ENCODE results near the gene FEZF1.
A peak's percentile ranks its signal among the peaks of the same experiment; 100 is the strongest.

The FEZF1 gene

GRCh38 chr7:122307228-122307621 is 2.7 kb upstream of the FEZF1 start:
- Histone ChIP-seq H3K9ac (ENCODE audit: low read length in 5 of 5) (no peak overlapping the region), H3K4me1 (ENCODE audit: control insufficient read depth in 5 of 5, insufficient read depth in 5 of 5, low read length in 5 of 5) (peaks cover 4 to 58% (median 45%) of the 10 kb centered on the region in 5 donors), H3K4me3 (ENCODE audit: low read depth in 1 of 5, low read length in 5 of 5) (no peak overlapping the region), H3K27ac (ENCODE audit: low read depth, low read length) (no peak overlapping the region), H3K36me3 (ENCODE audit: control insufficient read depth in 5 of 5, insufficient read depth in 5 of 5, low read length in 5 of 5) (no peaks in the 10 kb centered on the region), H3K9me3 (ENCODE audit: control insufficient read depth in 5 of 5, low read length in 5 of 5) (peaks cover 0 to 2% (median 0%) of the 10 kb centered on the region in 5 donors), H3K27me3 (ENCODE audit: control insufficient read depth in 5 of 5, insufficient read depth in 4 of 5, low read length in 5 of 5) (peaks cover 65 to 94% (median 77%) of the 10 kb centered on the region in 5 donors)

GRCh38 chr7:122306320-122307227 is 2.0 kb upstream of the FEZF1 start:
- Histone ChIP-seq H3K9me3 (ENCODE audit: control insufficient read depth in 5 of 5, low read length in 5 of 5) (peaks cover 0 to 2% (median 0%) of the 10 kb centered on the region in 5 donors), H3K36me3 (ENCODE audit: control insufficient read depth in 5 of 5, insufficient read depth in 5 of 5, low read length in 5 of 5) (no peaks in the 10 kb centered on the region), H3K27me3 (ENCODE audit: control insufficient read depth in 5 of 5, insufficient read depth in 4 of 5, low read length in 5 of 5) (peaks cover 72 to 94% (median 81%) of the 10 kb centered on the region in 5 donors), H3K27ac (ENCODE audit: low read depth, low read length) (no peak overlapping the region), H3K4me3 (ENCODE audit: low read depth in 1 of 5, low read length in 5 of 5) (peak overlapping the region in 4 of 5 donors; percentile 9 to 51 (median 40)), H3K4me1 (ENCODE audit: control insufficient read depth in 5 of 5, insufficient read depth in 5 of 5, low read length in 5 of 5) (peaks cover 4 to 52% (median 41%) of the 10 kb centered on the region in 5 donors), H3K9ac (ENCODE audit: low read length in 5 of 5) (no peak overlapping the region)

DNA sequence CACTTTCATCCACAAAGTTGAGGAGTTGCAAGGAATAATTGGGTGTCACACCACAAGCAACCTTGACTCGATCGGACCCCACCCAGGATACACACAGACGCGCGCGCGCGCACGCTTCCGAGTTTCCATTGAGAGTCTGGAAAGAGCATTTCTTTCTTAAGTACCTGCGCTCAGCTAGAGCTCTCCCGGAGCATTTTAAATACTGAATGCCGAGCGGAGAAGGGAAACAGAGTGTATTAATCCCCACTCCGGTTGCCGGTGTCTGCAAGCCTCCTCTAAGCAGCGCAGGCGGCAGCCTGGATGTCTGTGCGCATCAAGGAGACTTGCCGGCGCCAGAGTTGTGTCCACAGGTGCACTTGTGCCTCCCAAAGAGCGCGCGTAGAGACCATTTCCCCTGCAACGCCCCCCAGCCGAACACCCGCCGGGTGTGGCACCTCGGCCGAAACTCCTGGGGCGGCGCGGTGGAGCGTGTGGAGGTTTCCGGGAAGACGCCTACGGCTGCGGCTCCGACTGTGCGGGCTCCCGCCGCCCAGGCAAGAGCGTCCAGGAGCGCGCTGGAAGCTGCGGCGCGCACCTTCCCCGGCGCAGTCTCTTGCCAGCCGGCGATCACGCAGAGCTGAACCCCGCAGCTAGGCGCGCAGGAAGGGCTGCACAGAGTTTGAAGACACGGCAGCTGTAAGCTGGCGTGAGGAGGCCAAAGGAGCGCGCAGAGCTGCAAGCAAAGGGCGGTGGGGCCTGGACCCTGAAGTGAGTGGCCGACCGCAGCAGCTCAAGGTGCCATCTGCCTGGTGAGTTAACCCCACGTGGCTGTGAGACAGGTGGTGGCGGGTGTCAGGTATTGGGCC is 1.1 kb upstream of the FEZF1 start:
- H3K4me3 ChIP-seq (ENCODE audit: low read depth in 1 of 5, low read length in 5 of 5): peak overlapping the region; percentile 36 to 53 (median 41)

DNA sequence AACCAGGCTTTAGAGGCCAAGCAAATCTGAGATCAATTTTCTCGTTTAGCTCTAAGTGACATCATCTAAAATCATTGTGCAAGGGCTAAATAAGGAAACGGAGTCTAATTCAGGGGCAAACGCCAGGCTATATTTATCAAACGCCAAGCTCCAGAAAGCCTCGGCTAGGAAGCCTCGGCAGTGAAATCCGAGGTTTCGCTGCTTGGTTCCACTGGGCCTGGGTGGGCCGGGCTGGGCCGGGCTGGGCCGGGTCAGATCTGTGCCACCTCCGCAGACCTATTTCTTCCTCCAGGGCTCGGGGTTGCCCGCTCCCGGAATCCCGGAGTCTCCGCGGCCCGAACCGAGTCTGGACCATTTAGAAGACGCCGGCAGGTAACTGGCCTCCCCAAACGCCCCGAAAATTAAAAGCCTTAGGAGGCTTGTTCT is 459 bp upstream of the FEZF1 start:
- Histone ChIP-seq H3K9ac (ENCODE audit: low read length in 5 of 5) (no peak overlapping the region), H3K9me3 (ENCODE audit: control insufficient read depth in 5 of 5, low read length in 5 of 5) (peaks cover 0 to 2% (median 0%) of the 10 kb centered on the region in 5 donors), H3K27me3 (ENCODE audit: control insufficient read depth in 5 of 5, insufficient read depth in 4 of 5, low read length in 5 of 5) (peaks cover 71 to 94% (median 84%) of the 10 kb centered on the region in 5 donors), H3K36me3 (ENCODE audit: control insufficient read depth in 5 of 5, insufficient read depth in 5 of 5, low read length in 5 of 5) (no peaks in the 10 kb centered on the region), H3K4me3 (ENCODE audit: low read depth in 1 of 5, low read length in 5 of 5) (peak overlapping the region in 4 of 5 donors; percentile 40 to 53 (median 46)), H3K27ac (ENCODE audit: low read depth, low read length) (no peak overlapping the region), H3K4me1 (ENCODE audit: control insufficient read depth in 5 of 5, insufficient read depth in 5 of 5, low read length in 5 of 5) (peaks cover 4 to 44% (median 36%) of the 10 kb centered on the region in 5 donors)

More for the DNA sequence above, 1.1 kb upstream of the FEZF1 start:
- peaks cover 0 to 2% (median 0%) of the 10 kb centered on the region in 5 donors for H3K9me3 ChIP-seq (ENCODE audit: control insufficient read depth in 5 of 5, low read length in 5 of 5)
- peaks cover 72 to 94% (median 83%) of the 10 kb centered on the region in 5 donors for H3K27me3 ChIP-seq (ENCODE audit: control insufficient read depth in 5 of 5, insufficient read depth in 4 of 5, low read length in 5 of 5)
- H3K4me1 ChIP-seq (ENCODE audit: control insufficient read depth in 5 of 5, insufficient read depth in 5 of 5, low read length in 5 of 5): peaks cover 4 to 44% (median 39%) of the 10 kb centered on the region in 5 donors
- H3K9ac ChIP-seq (ENCODE audit: low read length in 5 of 5): no peak overlapping the region
- no peak overlapping the region for H3K27ac ChIP-seq (ENCODE audit: low read depth, low read length)
- no peaks in the 10 kb centered on the region for H3K36me3 ChIP-seq (ENCODE audit: control insufficient read depth in 5 of 5, insufficient read depth in 5 of 5, low read length in 5 of 5)

GRCh38 chr7:122303531-122304318 is 825 bp downstream of the FEZF1 start:
- no peak overlapping the region for H3K4me3 ChIP-seq (ENCODE audit: low read depth in 1 of 5, low read length in 5 of 5)

GRCh38 chr7:122302761-122303530 is 1.6 kb downstream of the FEZF1 start:
- peaks cover 4 to 45% (median 41%) of the 10 kb centered on the region in 5 donors for H3K4me1 ChIP-seq (ENCODE audit: control insufficient read depth in 5 of 5, insufficient read depth in 5 of 5, low read length in 5 of 5)

More at GRCh38 chr7:122303531-122304318, 825 bp downstream of the FEZF1 start:
- Histone ChIP-seq H3K9ac (ENCODE audit: low read length in 5 of 5) (no peak overlapping the region), H3K36me3 (ENCODE audit: control insufficient read depth in 5 of 5, insufficient read depth in 5 of 5, low read length in 5 of 5) (no peaks in the 10 kb centered on the region), H3K27me3 (ENCODE audit: control insufficient read depth in 5 of 5, insufficient read depth in 4 of 5, low read length in 5 of 5) (peaks cover 71 to 93% (median 83%) of the 10 kb centered on the region in 5 donors), H3K27ac (ENCODE audit: low read depth, low read length) (no peak overlapping the region), H3K4me1 (ENCODE audit: control insufficient read depth in 5 of 5, insufficient read depth in 5 of 5, low read length in 5 of 5) (peaks cover 4 to 45% (median 41%) of the 10 kb centered on the region in 5 donors), H3K9me3 (ENCODE audit: control insufficient read depth in 5 of 5, low read length in 5 of 5) (peaks cover 0 to 2% (median 0%) of the 10 kb centered on the region in 5 donors)

DNA sequence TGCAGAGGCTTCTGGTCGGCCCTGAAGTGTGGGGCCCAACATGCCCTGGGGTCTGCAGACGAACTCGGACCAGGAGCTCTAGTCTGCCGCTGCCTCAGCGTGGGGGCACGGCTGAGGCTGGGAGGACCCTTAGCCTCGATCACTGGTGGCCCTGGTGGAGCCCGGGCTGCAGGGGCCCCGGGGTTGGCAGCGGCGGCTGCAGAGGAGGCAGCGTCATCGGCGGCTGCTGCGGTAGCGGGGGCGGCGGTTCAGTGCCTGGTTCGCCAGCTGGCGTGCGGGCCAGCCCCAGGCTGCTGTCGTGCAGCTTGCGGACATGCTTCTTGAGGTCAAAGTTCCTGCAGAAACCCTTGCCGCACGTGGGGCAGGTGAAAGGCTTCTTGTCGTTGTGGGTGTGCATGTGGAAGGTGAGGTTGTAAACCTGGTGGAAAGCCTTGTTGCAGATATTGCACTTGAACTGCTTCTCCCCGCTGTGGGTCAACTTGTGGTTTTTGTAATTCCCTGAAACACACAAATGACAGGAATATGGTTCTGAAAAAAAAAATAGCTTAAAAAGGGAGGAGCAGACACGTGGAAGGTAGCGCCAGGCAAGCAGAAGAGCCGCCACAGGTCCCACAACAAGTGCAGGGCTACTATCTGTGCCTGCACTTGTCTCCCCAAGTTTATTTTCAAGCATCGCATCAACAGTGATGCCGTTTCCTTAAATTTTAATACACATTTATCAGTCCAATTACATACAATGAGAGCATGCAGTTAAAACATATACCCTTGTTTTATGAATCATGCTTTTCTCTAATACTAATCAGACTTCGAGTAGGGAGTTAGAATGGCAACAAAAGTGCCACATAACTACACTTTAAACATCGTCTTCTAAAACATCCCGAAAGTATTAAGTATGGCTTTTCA is 2.4 kb downstream of the FEZF1 start:
- peaks cover 4 to 45% (median 41%) of the 10 kb centered on the region in 5 donors for H3K4me1 ChIP-seq (ENCODE audit: control insufficient read depth in 5 of 5, insufficient read depth in 5 of 5, low read length in 5 of 5)
- H3K36me3 ChIP-seq (ENCODE audit: control insufficient read depth in 5 of 5, insufficient read depth in 5 of 5, low read length in 5 of 5): no peaks in the 10 kb centered on the region
- H3K27ac ChIP-seq (ENCODE audit: low read depth, low read length): no peak overlapping the region
- peaks cover 0 to 2% (median 0%) of the 10 kb centered on the region in 5 donors for H3K9me3 ChIP-seq (ENCODE audit: control insufficient read depth in 5 of 5, low read length in 5 of 5)
- H3K4me3 ChIP-seq (ENCODE audit: low read depth in 1 of 5, low read length in 5 of 5): no peak overlapping the region
- H3K27me3 ChIP-seq (ENCODE audit: control insufficient read depth in 5 of 5, insufficient read depth in 4 of 5, low read length in 5 of 5): peaks cover 65 to 87% (median 78%) of the 10 kb centered on the region in 5 donors
- H3K9ac ChIP-seq (ENCODE audit: low read length in 5 of 5): no peak overlapping the region

More at GRCh38 chr7:122302761-122303530, 1.6 kb downstream of the FEZF1 start:
- H3K27ac ChIP-seq (ENCODE audit: low read depth, low read length): no peak overlapping the region
- peaks cover 70 to 91% (median 82%) of the 10 kb centered on the region in 5 donors for H3K27me3 ChIP-seq (ENCODE audit: control insufficient read depth in 5 of 5, insufficient read depth in 4 of 5, low read length in 5 of 5)
- H3K36me3 ChIP-seq (ENCODE audit: control insufficient read depth in 5 of 5, insufficient read depth in 5 of 5, low read length in 5 of 5): no peaks in the 10 kb centered on the region
- H3K4me3 ChIP-seq (ENCODE audit: low read depth in 1 of 5, low read length in 5 of 5): no peak overlapping the region
- H3K9me3 ChIP-seq (ENCODE audit: control insufficient read depth in 5 of 5, low read length in 5 of 5): peaks cover 0 to 2% (median 0%) of the 10 kb centered on the region in 5 donors
- H3K9ac ChIP-seq (ENCODE audit: low read length in 5 of 5): no peak overlapping the region
